ENCODE results near the gene MMP14. TPM values are rescaled to one million over a fixed set of nuclear protein-coding genes. Genes with fewer than 3 reads are reported as not detected.
"Not testable (repeated sequence)": the region's sequence is repeated elsewhere in the genome, so short reads cannot be mapped to it uniquely, and the experiment has no call there.

MMP14 gene
- total RNA-seq, 2 donors from 2014 or later: 59.1 to 82.8 TPM

DNA sequence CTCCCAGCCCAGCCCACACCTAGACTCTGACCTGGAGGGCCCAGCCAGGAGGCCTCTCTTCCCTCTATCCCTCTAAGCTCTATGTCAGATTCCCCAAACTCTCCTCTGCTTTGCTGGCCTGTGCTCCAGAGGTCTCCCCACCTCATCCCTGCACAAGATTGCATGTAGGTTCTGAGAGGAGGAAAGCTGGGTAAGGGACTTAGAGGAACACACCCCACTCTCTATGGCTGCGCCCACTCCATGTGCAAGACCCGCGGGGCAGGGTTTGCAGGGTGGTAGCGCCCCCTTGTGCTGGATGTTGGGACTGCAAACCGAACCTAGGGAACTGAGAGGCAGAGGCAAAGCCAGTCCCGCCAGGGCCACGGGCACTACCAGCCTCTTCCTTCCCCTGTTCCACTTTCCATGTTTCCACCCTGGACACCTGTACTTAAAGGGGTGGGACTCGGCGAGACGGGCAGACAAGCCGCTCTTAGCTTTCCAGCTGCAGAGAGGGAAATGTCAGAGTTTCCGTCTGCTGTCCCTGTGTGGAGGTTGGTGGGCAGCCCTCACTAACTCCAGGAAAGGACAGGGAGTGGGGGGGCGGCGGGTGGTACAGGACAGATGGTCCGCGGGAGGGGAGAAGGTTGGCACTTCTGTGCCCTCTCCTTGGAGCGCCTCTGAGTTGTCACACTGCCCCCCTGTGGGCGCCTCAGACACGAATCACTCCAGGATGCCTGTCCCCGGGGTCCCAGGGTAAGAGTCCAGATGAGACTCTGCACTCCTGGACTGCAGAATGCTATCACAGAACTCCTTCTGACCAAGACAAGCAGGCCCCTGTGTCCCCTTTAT, 16.8 kb downstream of the MMP14 start:
- TF ChIP-seq CTCF (IDR thresholded peaks at IDR 0.05): peak; percentile 94
- H3K4me3 ChIP-seq: peak overlapping the region; percentile 28
- intact Hi-C loops (cut with DNase I): loop anchor here (2.0 to 5.0 kb wide), 2 partner anchors 30 to 296 kb away; no protein-coding TSS in a partner anchor
- peak overlapping the region; percentile 71 to 84 for H3K9ac ChIP-seq (ENCODE audit: low read depth in 2 of 2, low read length in 2 of 2)
- no peaks in the 10 kb centered on the region for H3K9me3 ChIP-seq
- H3K27me3 ChIP-seq: no peaks in the 10 kb centered on the region
- H3K4me1 ChIP-seq: peaks cover 4% of the 10 kb centered on the region
- peak; percentile 97 for DNase-seq
- H3K27ac ChIP-seq: peak overlapping the region; percentile 64
- no peaks in the 10 kb centered on the region for H3K36me3 ChIP-seq

DNA sequence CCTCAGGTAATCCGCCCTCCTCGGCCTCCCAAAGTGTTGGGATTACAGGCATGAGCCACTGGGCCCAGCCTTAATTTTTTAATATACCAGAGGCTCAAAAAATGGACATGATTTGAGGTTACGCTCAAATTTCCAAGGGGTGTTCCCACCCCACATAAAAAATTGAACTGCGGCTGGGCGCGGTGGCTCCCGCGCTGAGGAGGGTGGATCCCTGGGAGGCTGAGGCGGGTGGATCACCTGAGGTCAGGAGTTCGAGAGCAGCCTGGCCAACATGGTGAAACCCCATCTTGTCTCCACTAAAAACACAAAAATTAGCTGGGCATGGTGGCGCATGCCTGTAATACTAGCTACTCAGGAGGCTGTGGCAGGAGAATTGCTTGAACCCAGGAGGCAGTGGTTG, 17.9 kb downstream of the MMP14 start:
- H3K4me1 ChIP-seq; H3K27me3 ChIP-seq; H3K9ac ChIP-seq (ENCODE audit: low read depth in 2 of 2, low read length in 2 of 2); H3K27ac ChIP-seq; DNase-seq; H3K4me3 ChIP-seq; H3K9me3 ChIP-seq; H3K36me3 ChIP-seq: not testable (repeated sequence)
- intact Hi-C loops (cut with DNase I): loop anchor here (5.0 kb wide), 1 partner anchor 297 kb away; no protein-coding TSS in a partner anchor

DNA sequence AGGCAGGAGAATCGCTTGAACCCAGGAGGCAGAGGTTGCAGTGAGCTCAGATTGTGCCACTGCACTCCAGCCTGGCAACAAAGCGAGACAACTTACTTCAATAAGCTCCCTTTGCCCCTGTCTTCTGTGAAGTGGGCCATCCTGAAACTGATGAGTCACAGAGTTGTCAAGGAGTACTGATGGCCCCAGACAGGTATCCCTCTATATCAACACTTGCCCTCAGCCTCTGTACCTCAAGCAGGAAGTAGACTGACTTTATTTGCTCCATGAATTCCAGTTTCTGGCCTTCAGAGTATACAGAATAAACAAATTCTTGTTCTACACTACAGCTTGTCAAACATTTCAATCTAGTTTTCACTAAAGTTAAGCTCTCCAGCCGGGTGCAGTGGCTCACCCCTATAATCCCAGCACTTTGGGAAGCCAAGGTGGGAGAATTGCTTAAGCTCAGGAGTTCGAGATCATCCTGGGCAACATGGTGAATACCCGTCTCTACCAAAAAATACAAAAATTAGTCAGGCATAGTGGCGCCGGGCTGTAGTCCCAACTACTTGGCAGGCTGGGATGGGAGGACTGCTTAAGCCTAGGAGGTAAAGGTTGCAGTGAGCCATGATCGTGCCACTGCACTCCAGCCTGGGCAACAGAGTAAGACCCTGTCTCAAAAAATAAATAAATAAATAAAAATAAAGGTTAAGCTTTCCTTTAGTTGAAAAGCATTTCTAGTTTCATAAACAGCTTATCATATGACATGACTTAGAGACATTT, 18.8 kb downstream of the MMP14 start:
- H3K4me3 ChIP-seq: no peak overlapping the region
- H3K4me1 ChIP-seq: peaks cover 4% of the 10 kb centered on the region
- no peaks in the 10 kb centered on the region for H3K36me3 ChIP-seq
- DNase-seq: no peak
- H3K27me3 ChIP-seq: no peaks in the 10 kb centered on the region
- intact Hi-C loops (cut with DNase I): loop anchor here (5.0 kb wide), 1 partner anchor 298 kb away; no protein-coding TSS in a partner anchor
- no peak overlapping the region for H3K27ac ChIP-seq
- H3K9ac ChIP-seq (ENCODE audit: low read depth in 2 of 2, low read length in 2 of 2): no peak overlapping the region
- TF ChIP-seq CTCF (IDR thresholded peaks at IDR 0.05): no peak
- no peaks in the 10 kb centered on the region for H3K9me3 ChIP-seq

DNA sequence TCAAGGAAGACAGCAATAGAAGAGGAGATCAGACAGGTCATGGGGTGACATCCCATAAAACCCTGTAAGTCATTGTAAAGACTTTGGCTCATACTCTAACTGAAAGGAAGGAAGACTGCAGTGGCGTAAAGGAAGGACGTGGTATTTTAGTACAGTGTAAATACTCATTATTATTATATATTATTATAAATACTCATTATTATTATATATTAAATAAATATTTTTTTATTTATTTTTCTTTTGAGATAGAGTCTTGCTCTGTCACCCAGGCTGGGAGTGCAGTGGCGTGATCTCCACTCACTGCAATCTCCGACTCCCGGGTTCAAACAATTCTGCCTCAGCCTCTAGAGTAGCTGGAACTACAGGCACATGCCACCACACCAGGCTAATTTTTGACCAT, 20.0 kb downstream of the MMP14 start:
- TF ChIP-seq CTCF (IDR thresholded peaks at IDR 0.05): no peak
- H3K4me3 ChIP-seq: no peak overlapping the region
- intact Hi-C loops (cut with DNase I): no loop called here
- no peak for DNase-seq
- H3K36me3 ChIP-seq: no peaks in the 10 kb centered on the region
- H3K9ac ChIP-seq (ENCODE audit: low read depth in 2 of 2, low read length in 2 of 2): no peak overlapping the region
- H3K27me3 ChIP-seq: no peaks in the 10 kb centered on the region
- H3K9me3 ChIP-seq: no peaks in the 10 kb centered on the region
- peaks cover under 1% of the 10 kb centered on the region for H3K4me1 ChIP-seq
- no peak overlapping the region for H3K27ac ChIP-seq

DNA sequence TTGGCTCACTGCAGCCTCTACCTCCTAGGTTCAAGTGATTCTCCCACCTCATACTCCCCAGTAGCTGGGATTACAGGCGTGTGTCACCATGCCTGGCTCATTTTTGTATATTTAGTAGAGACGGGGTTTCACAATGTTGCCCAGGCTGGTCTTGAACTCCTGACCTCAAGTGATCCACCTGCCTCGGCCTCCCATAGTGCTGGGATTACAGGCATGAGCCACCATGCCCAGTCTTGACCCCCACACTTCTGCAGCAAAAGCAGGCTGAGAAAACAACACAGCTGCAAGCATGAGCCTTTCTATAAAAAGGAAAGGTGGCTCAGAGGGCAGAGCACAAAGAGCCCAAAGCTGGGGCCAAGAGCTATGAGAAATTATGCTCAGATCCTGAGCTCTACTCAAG, 24.0 kb downstream of the MMP14 start:
- intact Hi-C loops (cut with DNase I); H3K9me3 ChIP-seq; DNase-seq: not testable (repeated sequence)

GRCh38 chr14:22861651-22862050, 25.3 kb downstream of the MMP14 start:
- intact Hi-C loops (cut with DNase I): no loop called here
- Histone ChIP-seq H3K9me3 (no peaks in the 10 kb centered on the region), H3K4me3 (no peak overlapping the region), H3K27me3 (no peaks in the 10 kb centered on the region), H3K9ac (ENCODE audit: low read depth in 2 of 2, low read length in 2 of 2) (no peak overlapping the region), H3K27ac (no peak overlapping the region), H3K4me1 (no peaks in the 10 kb centered on the region), H3K36me3 (no peaks in the 10 kb centered on the region)
- DNase-seq: no peak
- TF ChIP-seq CTCF (IDR thresholded peaks at IDR 0.05): no peak

More for the DNA sequence above, 24.0 kb downstream of the MMP14 start:
- not testable (repeated sequence) for H3K36me3 ChIP-seq; H3K9ac ChIP-seq (ENCODE audit: low read depth in 2 of 2, low read length in 2 of 2); H3K27ac ChIP-seq; H3K4me3 ChIP-seq; H3K27me3 ChIP-seq; H3K4me1 ChIP-seq

Data from colonic mucosa (tissue), 4 donors.